ENCODE data around the gene EFNB3. TPM values are rescaled to one million over a fixed set of nuclear protein-coding genes. Genes with fewer than 3 reads are reported as not detected.

EFNB3 gene
- total and polyA plus RNA-seq, 2 of the 8 experiments (the other 6 are each of a cell fraction or from before 2014, with no cell fraction given) = 15.0 to 27.3 TPM

DNA sequence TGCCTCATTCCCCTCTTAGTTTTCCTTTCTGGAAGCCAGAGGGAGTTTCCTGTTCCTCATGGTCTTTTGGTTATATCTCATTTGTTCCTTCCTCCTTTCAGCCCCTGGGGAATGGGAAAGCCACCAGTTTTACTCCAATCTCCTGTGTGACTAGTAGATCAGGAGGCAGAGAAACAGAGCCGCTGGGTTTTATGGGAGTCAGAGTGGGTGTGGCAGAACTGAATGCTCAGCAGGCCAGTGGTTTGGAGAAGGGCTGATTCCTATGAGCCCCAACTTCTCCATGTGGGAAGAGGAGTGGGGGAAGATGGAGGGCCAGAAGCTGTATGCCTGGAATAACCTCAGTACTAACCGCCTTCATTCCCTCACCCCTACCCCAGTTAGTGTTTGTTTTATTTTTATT is 16.6 kb downstream of the EFNB3 start (continued):
- no peak for TF ChIP-seq RAD21 (IDR thresholded peaks at IDR 0.05 in 1 of 2, conservative IDR thresholded peaks at IDR 0.05 in 1 of 2; ENCODE audit: low read depth in 2 of 2, low read length in 2 of 2)

All from H1 (cell line).